NCI-H526 (cell line): ENCODE results near the gene CP.

Experiments used
- DNase-seq, 2 experiments: peaks; one replicate each; lab custom pipeline; 2025; lab: John Stamatoyannopoulos, UW

Gene CP

GRCh38 chr3:149186219-149186618 is 35.4 kb downstream of the CP start:
- no peak for DNase-seq

- DNase-seq = no peak
These were observed 40.4 kb downstream of the CP start for GRCh38 chr3:149181182-149181581.

- no peak for DNase-seq
These were observed 41.5 kb downstream of the CP start for GRCh38 chr3:149180057-149180573.

- no peak for DNase-seq
These were observed 42.4 kb downstream of the CP start for GRCh38 chr3:149179220-149179619.

- peak in 1 of 2 experiments; percentile 4 for DNase-seq
These were observed 44.5 kb downstream of the CP start for GRCh38 chr3:149177122-149177521.

GRCh38 chr3:149174901-149175300 is 46.7 kb downstream of the CP start:
- no peak for DNase-seq

- DNase-seq = no peak
These were observed 51.0 kb downstream of the CP start for GRCh38 chr3:149170672-149171071.

GRCh38 chr3:149167898-149168297 is 53.7 kb downstream of the CP start:
- no peak for DNase-seq

GRCh38 chr3:149163066-149163465 is 58.6 kb downstream of the CP start:
- DNase-seq = no peak

- DNase-seq = no peak
These were observed 59.6 kb downstream of the CP start for GRCh38 chr3:149162007-149162406.

GRCh38 chr3:149160754-149161300 is 60.8 kb downstream of the CP start:
- DNase-seq = no peak

- no peak for DNase-seq
These were observed 68.2 kb downstream of the CP start for GRCh38 chr3:149153402-149153801.

- DNase-seq = no peak
These were observed 69.2 kb downstream of the CP start for GRCh38 chr3:149152420-149152819.

- no peak for DNase-seq
These were observed 69.8 kb downstream of the CP start for GRCh38 chr3:149151843-149152242.

- no peak for DNase-seq
These were observed 71.2 kb downstream of the CP start for GRCh38 chr3:149150436-149150835.

- DNase-seq = no peak
These were observed 75.7 kb downstream of the CP start for GRCh38 chr3:149145974-149146373.

GRCh38 chr3:149145356-149145755 is 76.3 kb downstream of the CP start:
- DNase-seq = no peak

- DNase-seq = no peak
These were observed 78.9 kb downstream of the CP start for GRCh38 chr3:149142682-149143081.

GRCh38 chr3:149134575-149134974 is 87.1 kb downstream of the CP start:
- DNase-seq = no peak

GRCh38 chr3:149131589-149131988 is 90.0 kb downstream of the CP start:
- DNase-seq = no peak

- DNase-seq = peak; percentile 85 to 97
These were observed 92.1 kb downstream of the CP start, which contains the start of gene HPS3 for GRCh38 chr3:149129326-149130205. Gene HPS3 (plus strand): TSS chr3:149129638. CDS start chr3:149129724, 86 bp downstream.

- no peak for DNase-seq
These were observed 92.8 kb downstream of the CP start for GRCh38 chr3:149128821-149129220.
